Activated T-cell treated with anti-CD3 and anti-CD28 coated beads for 1 hour (primary cell): Measurements from ENCODE around the gene SPINT2.
"Not testable (repeated sequence)": the region's sequence is repeated elsewhere in the genome, so short reads cannot be mapped to it uniquely, and the experiment has no call there.

Experiments
- DNase-seq: peaks from one replicate; pipeline ENCODE4 v3.0.0-alpha.2; 2020; ENCODE audit warnings: low read depth

The SPINT2 gene

GRCh38 chr19:38264486-38265212, at the start of gene SPINT2:
Gene SPINT2 (plus strand): TSS chr19:38264573. CDS start chr19:38264893, 320 bp downstream.
- DNase-seq, result no peak

- no peak for DNase-seq
Observed at GRCh38 chr19:38216785-38217641, 47.4 kb upstream of the SPINT2 start.

- DNase-seq, result no peak
Observed at GRCh38 chr19:38218204-38218603, 46.2 kb upstream of the SPINT2 start.

GRCh38 chr19:38219221-38219620, 45.2 kb upstream of the SPINT2 start:
- no peak for DNase-seq

- DNase-seq, result no peak
Observed at GRCh38 chr19:38221421-38221820, 43.0 kb upstream of the SPINT2 start.

- DNase-seq, result no peak
Observed at GRCh38 chr19:38221919-38222830, 42.2 kb upstream of the SPINT2 start.

- no peak for DNase-seq
Observed at GRCh38 chr19:38223119-38223523, 41.3 kb upstream of the SPINT2 start.

- DNase-seq, result no peak
Observed at GRCh38 chr19:38223617-38224013, 40.8 kb upstream of the SPINT2 start.

- DNase-seq, result peak; percentile 14
Observed at GRCh38 chr19:38224014-38224862, 40.1 kb upstream of the SPINT2 start, which contains the start of gene DPF1. Gene DPF1 (minus strand): TSS chr19:38224222. CDS start chr19:38224142, 80 bp downstream.

- not testable (repeated sequence) for DNase-seq
Observed at GRCh38 chr19:38224863-38225218, 39.5 kb upstream of the SPINT2 start.

GRCh38 chr19:38227287-38228004, 36.9 kb upstream of the SPINT2 start:
- no peak for DNase-seq

GRCh38 chr19:38228005-38228377, 36.4 kb upstream of the SPINT2 start:
- DNase-seq, result no peak

- DNase-seq, result no peak
Observed at GRCh38 chr19:38228491-38229439, 35.6 kb upstream of the SPINT2 start.

GRCh38 chr19:38229585-38230073, 34.7 kb upstream of the SPINT2 start:
- peak; percentile 42 for DNase-seq

GRCh38 chr19:38230506-38231133, 33.8 kb upstream of the SPINT2 start:
- DNase-seq, result not testable (repeated sequence)

GRCh38 chr19:38231918-38232317, 32.5 kb upstream of the SPINT2 start:
- no peak for DNase-seq

GRCh38 chr19:38233740-38234251, 30.6 kb upstream of the SPINT2 start:
- peak; percentile 66 for DNase-seq

GRCh38 chr19:38234615-38235014, 29.8 kb upstream of the SPINT2 start:
- no peak for DNase-seq
